AG08396 (cell line): ENCODE data around the gene ZMYM4.
"Not testable (repeated sequence)": the region's sequence is repeated elsewhere in the genome, so short reads cannot be mapped to it uniquely, and the experiment has no call there.

Experiments
- DNase-seq: peaks from one replicate; pipeline ENCODE4 v3.0.0; 2012; ENCODE audit warnings: low spot score, mixed read lengths

The ZMYM4 gene

DNA sequence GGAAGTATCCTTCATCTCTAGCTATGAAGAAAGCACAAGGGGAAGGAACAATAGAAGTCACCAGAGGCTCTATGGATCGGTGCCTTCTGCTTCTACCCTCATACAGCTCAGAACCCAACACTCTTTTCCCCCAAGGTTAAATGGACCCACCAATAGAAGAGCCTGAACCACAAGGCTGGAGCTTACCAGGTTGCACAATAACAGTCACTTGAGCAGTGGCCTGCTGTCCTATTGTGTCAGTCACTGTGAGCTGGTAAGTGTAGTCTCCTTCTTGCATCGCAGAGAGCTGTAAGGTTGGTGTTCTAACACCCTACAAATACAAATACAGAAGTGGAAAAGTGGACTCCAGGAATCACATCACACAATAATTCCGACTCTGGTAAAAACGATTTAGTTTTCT, 185.7 kb downstream of the ZMYM4 start:
- DNase-seq, result no peak

- DNase-seq, result peak; percentile 44
Measured at GRCh38 chr1:35454616-35455015, 186.1 kb downstream of the ZMYM4 start.

DNA sequence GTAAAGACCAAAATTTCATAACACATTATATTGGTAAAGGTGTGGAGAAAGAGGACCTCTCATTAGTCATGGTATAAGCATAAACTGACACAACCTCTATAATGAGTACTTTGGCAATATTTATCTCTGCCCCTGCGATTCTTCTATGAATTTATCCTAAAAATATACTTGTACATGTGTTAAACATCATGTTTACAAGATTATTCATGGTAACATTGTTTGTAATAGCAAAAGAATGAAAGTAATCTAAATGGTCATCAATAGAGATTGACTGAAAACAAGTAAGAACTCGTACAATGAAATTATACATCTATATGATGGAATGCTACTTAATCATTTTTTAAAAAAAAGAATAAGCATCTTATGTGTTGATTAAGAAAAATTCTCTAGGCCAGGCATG, 192.3 kb downstream of the ZMYM4 start:
- no peak for DNase-seq

- no peak for DNase-seq
Measured at GRCh38 chr1:35461966-35462651, 193.6 kb downstream of the ZMYM4 start.

DNA sequence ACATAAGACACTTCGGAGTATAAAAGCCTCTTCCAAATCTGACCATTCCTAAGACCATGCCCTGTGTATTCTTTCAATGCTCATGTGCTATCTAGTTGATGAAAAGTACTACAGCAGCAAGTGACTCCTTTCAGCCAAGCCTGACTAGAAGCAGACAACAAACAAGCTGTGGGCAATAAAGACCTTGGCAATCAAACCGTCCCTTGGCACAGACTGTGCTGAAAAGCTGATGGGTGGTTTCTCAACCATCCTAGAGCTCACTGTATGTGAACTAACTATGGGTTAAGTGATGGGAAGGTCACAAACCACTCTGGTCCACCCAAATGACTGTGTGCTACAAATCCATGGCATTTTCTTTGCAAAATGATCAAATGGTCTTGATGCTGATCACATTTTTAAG, 194.7 kb downstream of the ZMYM4 start:
- no peak for DNase-seq

GRCh38 chr1:35463749-35464148, 195.2 kb downstream of the ZMYM4 start:
- DNase-seq, result not testable (repeated sequence)

DNA sequence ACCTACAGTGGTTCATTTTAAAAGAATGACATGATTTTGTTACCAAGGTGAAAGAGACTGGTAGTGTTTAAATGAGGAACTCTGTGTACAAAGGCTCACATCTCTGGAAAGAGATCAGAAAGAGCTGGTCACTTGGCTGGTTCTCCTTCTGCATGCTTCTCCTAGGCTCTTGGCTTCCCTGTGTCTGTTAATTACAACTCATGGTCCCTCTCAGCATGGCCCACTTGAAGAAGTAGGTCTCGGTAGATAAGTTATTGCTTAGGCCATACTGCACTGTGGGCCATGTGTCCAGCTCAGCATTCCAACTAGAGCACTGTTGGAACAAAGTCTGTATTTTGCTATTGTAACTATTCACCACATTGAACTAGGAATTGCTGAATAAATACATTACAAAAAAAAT, 197.6 kb downstream of the ZMYM4 start:
- no peak for DNase-seq

DNA sequence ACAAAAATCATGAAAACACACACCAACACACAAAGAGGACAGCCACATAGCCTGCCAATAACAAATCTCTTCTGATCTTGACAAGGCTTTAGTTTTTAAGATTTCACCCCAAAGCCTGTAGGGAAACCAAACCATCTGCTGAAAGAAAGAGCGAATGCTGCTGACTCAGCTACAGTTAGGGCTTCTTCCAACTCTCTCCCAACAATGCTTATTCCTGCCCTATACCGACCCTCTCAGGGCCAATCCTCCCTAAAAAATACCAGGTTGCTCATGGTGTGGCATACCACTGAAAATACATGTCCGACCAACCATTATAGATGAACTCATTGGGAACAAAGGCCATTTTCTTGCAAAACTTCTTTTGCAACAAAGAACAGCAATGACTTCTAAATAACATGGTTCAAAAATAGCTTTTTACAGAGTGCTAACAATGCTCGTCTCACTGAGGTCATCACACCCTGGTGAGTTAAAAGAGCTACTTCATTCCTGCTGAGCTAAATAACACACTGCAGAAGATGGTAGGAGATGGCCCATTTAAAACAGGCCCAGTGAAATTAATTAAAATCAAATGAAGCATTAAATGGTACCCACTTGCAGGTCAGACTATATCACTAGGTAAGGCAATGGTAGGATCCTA, 202.6 kb downstream of the ZMYM4 start:
- DNase-seq, result no peak
